ENCODE results near the gene LAMA5.

Gene LAMA5

DNA sequence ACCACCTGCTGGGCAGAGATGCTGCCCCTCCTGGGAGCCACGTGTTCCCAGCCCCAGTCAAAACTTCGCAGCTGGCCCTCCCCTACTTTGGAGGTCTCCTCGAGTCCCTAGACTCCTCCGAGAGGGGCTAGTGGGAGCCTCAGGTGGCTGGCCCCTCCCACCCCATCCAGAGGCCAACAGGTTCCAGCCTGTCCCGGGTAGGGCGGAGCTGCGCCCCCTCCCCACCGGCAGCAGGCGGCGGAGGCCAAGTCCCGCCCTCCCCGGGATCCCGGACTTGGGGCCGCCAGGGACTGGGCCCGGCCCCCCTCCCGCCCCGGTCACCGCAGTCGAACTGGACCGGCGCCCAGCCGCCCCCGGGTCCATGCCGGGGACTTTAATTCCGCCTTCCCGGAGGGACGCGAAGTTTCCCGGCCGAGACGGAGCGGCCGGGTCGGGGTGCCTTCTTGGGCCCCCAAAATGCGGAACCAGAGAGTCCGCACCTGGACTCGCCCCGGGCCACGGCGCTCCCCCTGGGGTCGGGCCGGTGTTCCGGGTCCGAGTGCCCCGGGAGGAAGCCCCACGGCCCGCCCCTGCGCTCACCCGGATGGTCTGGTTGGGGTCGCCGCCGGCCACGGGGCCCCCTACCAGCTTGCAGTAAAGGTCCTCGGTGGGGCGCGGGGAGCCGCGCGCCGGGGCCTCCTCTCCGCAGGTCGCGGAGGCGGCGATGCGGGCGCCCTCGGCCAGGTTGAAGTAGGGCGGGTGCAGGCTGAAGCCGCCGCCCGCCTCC is 559 bp downstream of the LAMA5 start:
- no peak for FAIRE-seq
- DNase-seq (ENCODE audit: insufficient read length, low spot score), result no peak

GRCh38 chr20:62365814-62366369 is 1.2 kb downstream of the LAMA5 start:
- no peak for TF ChIP-seq POLR2A (IDR thresholded peaks at IDR 0.05; ENCODE audit: low read depth, low read length)
- FAIRE-seq (no peak), DNase-seq (ENCODE audit: insufficient read length, low spot score) (peak; percentile 67)

More for the DNA sequence above, 559 bp downstream of the LAMA5 start:
- no peak for TF ChIP-seq POLR2A (IDR thresholded peaks at IDR 0.05; ENCODE audit: low read depth, low read length)

DNA sequence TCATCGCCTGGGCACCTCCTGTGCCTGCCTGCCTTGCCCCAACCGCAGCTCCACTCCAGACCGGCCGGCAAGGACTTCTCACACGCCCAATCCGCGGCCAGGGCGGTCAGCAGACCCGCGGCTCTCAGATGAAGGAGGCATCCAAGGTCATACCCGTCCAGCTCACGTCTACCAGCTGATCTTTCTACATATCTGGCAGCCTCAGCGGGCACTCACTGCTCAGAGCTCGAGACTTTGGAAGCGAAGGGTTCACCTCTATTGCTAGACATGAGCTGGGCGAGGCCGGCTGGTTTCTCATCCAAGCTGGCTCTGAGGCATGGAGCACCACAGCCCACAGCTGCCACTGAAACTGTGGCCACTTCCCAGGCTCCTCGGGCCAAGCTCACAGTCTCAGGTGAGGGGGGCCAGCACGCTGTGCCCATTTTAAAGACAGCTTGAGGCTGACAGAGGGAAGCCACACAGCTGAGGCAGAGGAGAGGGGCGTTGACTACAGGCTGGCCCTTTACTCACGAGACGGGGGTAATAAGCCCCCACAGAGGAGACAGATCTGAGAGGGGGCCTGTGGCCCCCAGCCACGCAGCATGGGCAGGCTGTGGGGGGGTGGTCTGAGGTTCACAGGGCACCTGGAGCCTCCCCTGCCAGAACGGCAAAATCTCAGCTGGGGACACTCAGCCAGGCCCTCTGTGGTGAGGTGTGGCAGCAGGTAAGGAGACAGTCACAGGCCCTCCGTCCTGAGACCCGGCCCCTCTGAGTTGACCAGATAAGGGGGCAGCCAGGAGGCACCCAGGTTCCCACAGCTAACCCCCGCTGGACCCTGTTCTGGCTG is 2.0 kb downstream of the LAMA5 start:
- no peak for FAIRE-seq

DNA sequence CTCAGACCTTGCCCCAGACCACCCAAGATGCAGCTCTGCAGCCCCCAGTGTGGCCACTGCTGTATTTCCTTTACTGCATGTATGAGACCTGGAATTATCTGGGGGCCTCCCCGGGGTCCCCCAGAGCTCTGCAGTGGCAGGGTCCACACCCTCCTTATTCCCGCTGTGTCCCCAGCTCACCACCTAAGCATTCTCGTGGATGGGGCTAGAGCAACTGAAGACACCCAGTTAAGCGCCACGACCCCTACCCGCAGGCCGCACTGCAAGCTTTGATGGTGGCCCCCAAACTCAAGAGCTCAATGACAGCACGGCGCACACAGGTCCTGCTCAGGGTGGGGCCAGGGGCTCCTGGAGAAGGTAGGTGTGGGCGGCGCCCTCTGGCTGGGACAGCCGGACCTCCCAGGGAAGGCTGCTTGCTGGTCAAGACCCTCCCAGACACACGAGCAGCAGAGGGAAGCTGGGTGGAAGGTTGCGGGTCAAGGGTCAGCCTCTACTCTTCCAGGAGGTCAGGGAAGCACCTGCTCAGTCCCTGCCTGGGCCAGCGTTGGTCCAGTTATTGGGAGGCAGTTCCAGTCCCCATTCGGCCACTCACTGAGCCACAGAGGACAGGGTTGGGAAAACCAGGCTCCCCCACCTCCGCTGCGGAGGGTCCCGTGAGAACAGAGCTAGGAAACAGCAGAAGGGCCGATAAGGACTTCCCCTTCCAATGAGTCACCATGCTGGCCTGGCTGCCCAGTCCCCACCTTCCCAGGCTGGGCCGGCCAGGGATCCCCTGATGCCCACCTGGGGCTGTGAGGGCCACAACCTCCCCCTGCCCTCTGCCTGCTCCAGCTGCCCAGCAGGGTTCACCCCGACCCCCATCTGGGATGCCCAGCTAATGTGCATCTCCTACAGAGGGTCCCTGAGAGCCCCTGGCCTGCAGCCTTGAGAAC is 2.9 kb downstream of the LAMA5 start:
- no peak for DNase-seq (ENCODE audit: insufficient read length, low spot score)
- no peak for FAIRE-seq
- no peak for TF ChIP-seq POLR2A (IDR thresholded peaks at IDR 0.05; ENCODE audit: low read depth, low read length)

More for the DNA sequence above, 2.0 kb downstream of the LAMA5 start:
- DNase-seq (ENCODE audit: insufficient read length, low spot score), result no peak
- no peak for TF ChIP-seq POLR2A (IDR thresholded peaks at IDR 0.05; ENCODE audit: low read depth, low read length)

DNA sequence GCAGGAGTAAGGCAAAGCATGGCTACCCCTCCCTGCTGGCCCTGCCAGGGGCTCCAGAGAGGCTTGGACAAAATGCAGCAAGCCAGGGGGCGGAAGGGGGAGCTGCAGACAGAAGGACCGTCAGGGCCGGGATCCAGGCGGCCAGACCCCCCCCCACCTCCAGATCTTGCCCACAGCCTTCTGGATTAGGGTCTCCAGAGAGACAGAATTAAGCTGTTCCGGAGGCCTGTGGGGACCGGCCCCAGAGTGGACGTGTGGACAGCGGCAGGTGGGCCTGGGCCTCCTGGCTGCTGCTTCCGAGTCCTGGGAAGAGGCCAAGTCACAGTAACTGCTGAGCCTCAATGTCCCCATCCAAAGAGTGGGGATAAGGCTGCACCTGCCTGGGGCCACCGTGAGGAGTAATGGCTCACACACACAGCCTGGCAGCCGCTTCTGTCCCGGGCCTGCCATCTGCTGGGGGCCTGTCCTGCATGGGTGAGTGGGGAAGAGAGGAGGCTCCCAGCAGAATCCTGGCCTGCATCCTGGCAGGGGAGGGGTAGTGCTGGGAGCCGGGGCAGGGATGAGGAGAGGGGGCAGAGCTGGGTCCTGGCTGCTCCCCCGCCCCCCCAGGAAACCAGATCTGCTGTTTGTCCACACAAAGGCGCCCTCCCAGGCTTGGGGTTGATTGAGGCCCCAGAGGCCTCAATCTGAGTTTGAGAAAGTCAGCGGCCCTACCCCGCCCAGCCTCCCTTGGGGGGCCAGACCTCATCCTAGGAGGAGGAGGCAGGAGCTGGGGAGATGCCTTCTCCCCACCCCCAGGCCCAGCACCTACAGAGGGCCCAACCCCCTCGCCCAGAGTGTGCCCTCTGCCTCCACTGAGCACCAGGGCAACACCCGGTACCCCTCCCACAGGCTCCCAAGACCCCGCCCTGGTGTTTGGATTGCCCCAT is 3.9 kb downstream of the LAMA5 start:
- DNase-seq (ENCODE audit: insufficient read length, low spot score) (no peak), FAIRE-seq (no peak)
- TF ChIP-seq POLR2A (IDR thresholded peaks at IDR 0.05; ENCODE audit: low read depth, low read length), result no peak

- FAIRE-seq (no peak), DNase-seq (ENCODE audit: insufficient read length, low spot score) (no peak)
- no peak for TF ChIP-seq POLR2A (IDR thresholded peaks at IDR 0.05; ENCODE audit: low read depth, low read length)
These were observed 4.5 kb downstream of the LAMA5 start for GRCh38 chr20:62362590-62362940.

DNA sequence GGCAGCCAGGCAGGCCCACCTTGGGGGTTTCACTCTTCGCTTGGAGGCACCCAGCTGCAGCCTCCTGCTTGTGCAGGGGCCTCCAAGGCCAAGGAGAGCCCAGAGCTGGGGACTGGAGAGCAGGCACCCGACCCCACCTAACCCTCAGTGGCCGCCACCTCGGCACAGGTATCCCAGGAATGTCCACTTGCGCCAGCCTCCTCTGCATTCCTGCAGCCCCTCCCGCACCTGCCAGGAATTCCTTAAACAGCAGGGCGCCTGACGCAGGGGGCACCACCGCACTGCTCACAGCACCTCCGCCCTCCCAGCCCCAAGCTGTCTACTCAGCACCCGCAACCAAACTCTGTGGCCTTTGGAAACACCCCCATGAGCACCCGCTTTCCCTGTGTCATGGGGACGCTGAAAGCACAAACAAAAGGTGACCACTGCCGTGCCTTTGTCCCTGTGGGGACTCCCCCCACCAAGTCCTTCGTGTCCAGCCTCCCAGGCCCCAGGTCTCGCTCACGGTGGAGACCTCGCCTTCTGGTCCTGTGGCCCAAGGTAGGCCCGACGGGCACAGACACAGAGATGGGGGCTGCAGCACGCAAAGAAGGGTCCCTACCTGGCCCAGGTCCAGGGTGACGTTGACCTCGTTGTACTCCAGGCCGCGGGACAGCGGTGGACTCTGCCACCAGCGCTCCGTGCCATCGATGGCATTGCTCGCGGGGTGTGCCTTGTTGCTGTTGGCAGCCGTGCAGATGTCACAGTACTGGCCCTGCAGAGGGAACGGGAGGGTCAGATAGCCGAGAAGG is 5.1 kb downstream of the LAMA5 start:
- TF ChIP-seq POLR2A (IDR thresholded peaks at IDR 0.05; ENCODE audit: low read depth, low read length), result no peak
- no peak for FAIRE-seq
- DNase-seq (ENCODE audit: insufficient read length, low spot score), result no peak

GRCh38 chr20:62360854-62361798 is 6.0 kb downstream of the LAMA5 start:
- TF ChIP-seq POLR2A (IDR thresholded peaks at IDR 0.05; ENCODE audit: low read depth, low read length), result no peak
- DNase-seq (ENCODE audit: insufficient read length, low spot score), result no peak
- FAIRE-seq, result no peak

DNA sequence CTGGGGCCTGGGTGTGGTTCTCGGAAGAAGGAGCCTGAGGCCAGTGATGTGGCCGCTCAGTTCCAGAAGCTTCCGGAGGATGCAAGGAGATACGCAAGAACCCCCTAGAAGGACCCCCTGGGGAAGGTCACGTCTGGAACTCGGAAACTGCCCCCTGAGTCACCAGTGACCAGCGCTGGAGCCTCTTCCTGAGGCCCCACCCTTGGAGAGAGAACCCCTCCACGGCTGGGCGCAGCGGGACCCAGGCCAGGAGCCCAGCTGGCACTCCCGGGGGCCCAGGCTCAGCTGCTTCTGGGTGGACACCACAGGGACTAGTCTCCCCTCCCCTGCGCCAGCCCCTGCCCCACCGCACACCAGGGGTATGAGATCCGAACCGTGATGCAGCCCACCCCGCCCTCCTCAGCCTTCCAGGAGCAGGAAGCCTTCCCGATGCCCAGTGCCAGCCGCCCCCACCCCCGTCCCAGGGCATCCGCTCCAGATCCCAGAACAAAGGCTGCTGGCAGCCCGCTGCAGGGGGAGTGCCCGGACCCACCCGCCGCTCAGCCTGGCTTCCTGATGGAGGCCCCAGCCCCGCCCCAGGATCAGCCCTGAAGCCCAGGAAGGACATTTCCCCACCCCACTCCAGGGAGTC is 7.5 kb downstream of the LAMA5 start:
- DNase-seq (ENCODE audit: insufficient read length, low spot score) (peak; percentile 91), FAIRE-seq (peak; percentile 27)
- no peak for TF ChIP-seq POLR2A (IDR thresholded peaks at IDR 0.05; ENCODE audit: low read depth, low read length)

DNA sequence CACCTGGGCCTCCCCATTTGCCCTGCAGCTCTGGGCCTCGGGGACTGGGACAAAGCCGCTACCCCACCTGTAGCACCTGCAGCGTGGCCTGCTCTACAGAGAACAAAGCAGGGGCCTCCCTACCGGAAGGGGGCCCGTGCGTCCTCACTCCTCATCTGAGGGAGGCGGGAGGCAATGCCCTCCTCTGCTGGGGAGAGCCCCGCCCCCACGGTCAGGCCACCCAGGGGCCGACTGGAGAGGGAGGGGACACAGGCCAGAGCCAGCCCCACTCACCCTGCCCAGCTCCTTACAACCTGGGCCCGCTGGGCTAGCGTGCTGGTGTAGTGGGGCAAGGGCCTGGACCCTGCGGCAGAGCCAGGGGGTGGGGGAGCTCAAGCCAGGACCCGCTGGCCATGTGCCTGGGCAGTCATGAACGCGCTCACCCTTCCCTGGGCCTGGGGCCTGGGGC is 8.0 kb downstream of the LAMA5 start:
- no peak for TF ChIP-seq POLR2A (IDR thresholded peaks at IDR 0.05; ENCODE audit: low read depth, low read length)
- DNase-seq (ENCODE audit: insufficient read length, low spot score) (no peak), FAIRE-seq (no peak)
